H1 (cell line): ENCODE data around the gene CAMK2A. TPM values are rescaled to one million over a fixed set of nuclear protein-coding genes. Genes with fewer than 3 reads are reported as not detected.

Experiments
- CTCF ChIA-PET: fragments of 300-600 bp; sonication (Branson Sonifier 250); formaldehyde crosslinking; loops from one replicate; lab custom pipeline; 2021; ENCODE audit not compliant: partially characterized antibody; lab: Charles Lee
- POLR2A ChIA-PET: fragments of 300-600 bp; sonication (Branson Sonifier 250); formaldehyde crosslinking; loops from one replicate; lab custom pipeline; 2021; ENCODE audit warnings: inconsistent platforms; ENCODE audit not compliant: partially characterized antibody; lab: Charles Lee
- DNase-seq, 2 experiments: peaks; one replicate each; pipeline versions ENCODE4 v3.0.0 to v3.0.0-alpha.2; 2010 to 2022; ENCODE audit warnings: low spot score in 2 of 2, low read depth in 1 of 2, mixed read lengths in 1 of 2
- FAIRE-seq: peaks from 2 replicates; lab custom pipeline; 2011; peaks lifted over from hg19 to GRCh38; lab: Jason Lieb, UNC
- H2AFZ ChIP-seq: 2 replicates; pipeline ENCODE4 v1.8.1; 2012; ENCODE audit warnings: low read length, inconsistent platforms
- H2AK5ac ChIP-seq: 2 replicates; pipeline ENCODE4 v1.6.1; 2013; ENCODE audit warnings: low read depth, low read length
- H2BK120ac ChIP-seq: replicated peaks from 2 replicates; pipeline ENCODE3; 2013; ENCODE audit warnings: low read depth, low read length, inconsistent platforms
- H2BK12ac ChIP-seq: 2 replicates; pipeline ENCODE4 v1.6.1; 2013; ENCODE audit warnings: low read depth, low read length
- H2BK15ac ChIP-seq: 2 replicates; pipeline ENCODE4 v1.6.1; 2013; ENCODE audit warnings: low read length
- H2BK20ac ChIP-seq: 2 replicates; pipeline ENCODE4 v1.6.1; 2013; ENCODE audit warnings: low read length
- H2BK5ac ChIP-seq: 2 replicates; pipeline ENCODE4 v1.6.1; 2013; ENCODE audit warnings: low read depth, low read length
- H3K14ac ChIP-seq: 2 replicates; pipeline ENCODE4 v1.6.1; 2013; ENCODE audit warnings: inconsistent platforms; ENCODE audit not compliant: insufficient read length
- H3K18ac ChIP-seq: 2 replicates; pipeline ENCODE4 v1.6.1; 2013; ENCODE audit warnings: low read length; ENCODE audit errors: extremely low read depth
- H3K23ac ChIP-seq: 2 replicates; pipeline ENCODE4 v1.6.1; 2013; ENCODE audit warnings: inconsistent platforms; ENCODE audit not compliant: insufficient read length
- H3K23me2 ChIP-seq: 2 replicates; pipeline ENCODE4 v1.6.1; 2013; ENCODE audit warnings: low read depth, low read length
- H3K27ac ChIP-seq: 2 replicates; pipeline ENCODE4 v1.6.1; 2011; ENCODE audit warnings: low read depth, low read length, inconsistent platforms
- H3K27me3 ChIP-seq, 4 experiments: replicated peaks in 1 of 4; 1 replicate in 1 of 4; 2 replicates in 3 of 4; pipeline versions ENCODE4 v1.6.1 to v1.8.1; 2011 to 2013; ENCODE audit warnings: low read length in 3 of 4, mild to moderate bottlenecking in 3 of 4, inconsistent platforms in 2 of 4, mixed read lengths in 2 of 4, moderate library complexity in 1 of 4; ENCODE audit not compliant: control insufficient read depth in 3 of 4, insufficient read depth in 3 of 4; ENCODE audit errors: extremely low read depth in 1 of 4
- H3K36me3 ChIP-seq, 4 experiments: 2 replicates each; pipeline versions ENCODE4 v1.6.1 to v1.8.1; 2011 to 2013; ENCODE audit warnings: mild to moderate bottlenecking in 4 of 4, low read length in 3 of 4, moderate library complexity in 2 of 4, control low read depth in 1 of 4, inconsistent platforms in 1 of 4; ENCODE audit not compliant: insufficient read depth in 4 of 4, control insufficient read depth in 2 of 4
- H3K4ac ChIP-seq: replicated peaks from 2 replicates; pipeline ENCODE3; 2013; ENCODE audit warnings: low read length, low read depth, mixed read lengths, inconsistent platforms; ENCODE audit not compliant: insufficient read length
- H3K4me1 ChIP-seq, 4 experiments: replicated peaks in 1 of 4; 1 replicate in 1 of 4; 2 replicates in 3 of 4; pipeline versions ENCODE4 v1.6.1 to v1.8.1; 2011 to 2013; ENCODE audit warnings: low read length in 3 of 4, inconsistent platforms in 2 of 4, mixed read lengths in 1 of 4; ENCODE audit not compliant: insufficient read depth in 4 of 4, control insufficient read depth in 3 of 4
- H3K4me2 ChIP-seq, 2 experiments: 2 replicates each; pipeline versions ENCODE4 v1.6.1 to v1.8.1; 2011 to 2013; ENCODE audit warnings: low read depth in 2 of 2, low read length in 2 of 2, control low read depth in 1 of 2, inconsistent platforms in 1 of 2, mild to moderate bottlenecking in 1 of 2; ENCODE audit not compliant: insufficient read depth in 1 of 2
- H3K4me3 ChIP-seq, 4 experiments: fragments of 200-600, 300-600 bp in 1 of 4; sonication (generic), shearing (Covaris generic), sonication (Bioruptor Twin) in 1 of 4; 2 replicates each; pipeline versions ENCODE4 v1.5.1 to v1.8.1; 2011 to 2016; ENCODE audit warnings: low read length in 4 of 4, low read depth in 3 of 4, control low read depth in 2 of 4, inconsistent platforms in 2 of 4, mild to moderate bottlenecking in 2 of 4, mixed read lengths in 1 of 4, moderate library complexity in 1 of 4; ENCODE audit not compliant: insufficient read depth in 2 of 4; ENCODE audit errors: extremely low read depth in 1 of 4
- H3K56ac ChIP-seq: replicated peaks from 2 replicates; pipeline ENCODE3; 2013; ENCODE audit warnings: low read depth, mild to moderate bottlenecking, mixed read lengths, low read length, inconsistent platforms; ENCODE audit not compliant: insufficient read length
- H3K79me1 ChIP-seq: 2 replicates; pipeline ENCODE4 v1.6.1; 2013; ENCODE audit warnings: low read depth, low read length, control low read depth
- H3K79me2 ChIP-seq, 2 experiments: 2 replicates each; pipeline versions ENCODE4 v1.6.1 to v1.8.1; 2012 to 2013; ENCODE audit warnings: low read length in 2 of 2, mild to moderate bottlenecking in 2 of 2, inconsistent platforms in 1 of 2; ENCODE audit not compliant: insufficient read depth in 2 of 2, control insufficient read depth in 1 of 2
- H3K9ac ChIP-seq, 4 experiments: replicated peaks in 1 of 4; 1 replicate in 1 of 4; 2 replicates in 3 of 4; pipeline versions ENCODE4 v1.6.1 to v1.8.1; 2011 to 2013; ENCODE audit warnings: low read depth in 3 of 4, low read length in 3 of 4, control low read depth in 2 of 4, mild to moderate bottlenecking in 2 of 4, moderate library complexity in 2 of 4, inconsistent platforms in 1 of 4; ENCODE audit errors: extremely low read depth in 1 of 4
- H3K9me3 ChIP-seq, 2 experiments: 2 replicates each; pipeline versions ENCODE4 v1.6.1 to v1.8.1; 2012 to 2013; ENCODE audit warnings: mild to moderate bottlenecking in 2 of 2, moderate library complexity in 2 of 2, control low read depth in 1 of 2, inconsistent platforms in 1 of 2, low read depth in 1 of 2, low read length in 1 of 2, mixed read lengths in 1 of 2; ENCODE audit not compliant: insufficient read depth in 2 of 2
- H4K20me1 ChIP-seq, 2 experiments: replicated peaks in 1 of 2; 2 replicates each; pipeline versions ENCODE3 to v1.8.1; 2011 to 2013; ENCODE audit warnings: inconsistent platforms in 2 of 2, low read length in 2 of 2, mild to moderate bottlenecking in 1 of 2; ENCODE audit not compliant: insufficient read depth in 2 of 2, control insufficient read depth in 1 of 2
- H4K5ac ChIP-seq: 2 replicates; pipeline ENCODE4 v1.6.1; 2013; ENCODE audit warnings: low read length, low read depth, mixed read lengths, inconsistent platforms; ENCODE audit not compliant: insufficient read length
- H4K8ac ChIP-seq: 2 replicates; pipeline ENCODE4 v1.8.0; 2013; ENCODE audit warnings: mild to moderate bottlenecking, moderate library complexity, low read length, inconsistent platforms; ENCODE audit not compliant: insufficient read depth; ENCODE audit errors: extremely low read depth
- H4K91ac ChIP-seq: replicated peaks from 2 replicates; pipeline ENCODE3; 2013; ENCODE audit warnings: low read length, mixed read lengths, inconsistent platforms; ENCODE audit not compliant: insufficient read length
- GABPA ChIP-seq: IDR thresholded peaks from 2 replicates; pipeline ENCODE4 v1.6.1; 2011; ENCODE audit warnings: mild to moderate bottlenecking, low read length, moderate library complexity, borderline replicate concordance; ENCODE audit not compliant: insufficient read depth
- GTF2F1 ChIP-seq: IDR thresholded peaks from 2 replicates; pipeline ENCODE4 v1.6.1; 2012; ENCODE audit warnings: low read depth, low read length, improper control_type of control experiment, borderline replicate concordance
- KDM1A ChIP-seq: fragments of 200-600, 300-600 bp; sonication (generic); IDR thresholded peaks from 2 replicates; pipeline ENCODE4 v1.7.1; 2016; ENCODE audit warnings: mild to moderate bottlenecking, low read length, borderline replicate concordance
- PHF8 ChIP-seq: fragments of 200-600 bp; sonication (generic); conservative IDR thresholded peaks from 2 replicates; pipeline ENCODE4 v1.7.1; 2012; ENCODE audit warnings: low read depth, mild to moderate bottlenecking, inconsistent platforms, low read length, moderate library complexity
- POU5F1 ChIP-seq: IDR thresholded peaks from 2 replicates; pipeline ENCODE4 v1.6.1; 2011; ENCODE audit warnings: low read depth, mild to moderate bottlenecking, low read length, moderate library complexity
- RNF2 ChIP-seq: fragments of 200-900, 300-1000 bp; sonication (generic); IDR thresholded peaks from 2 replicates; pipeline ENCODE4 v1.7.1; 2016; ENCODE audit warnings: borderline replicate concordance, low read depth, mild to moderate bottlenecking, antibody characterized with exemption, low read length; ENCODE audit not compliant: poor library complexity, severe bottlenecking; ENCODE audit errors: missing control alignments
- SIN3A ChIP-seq, 2 experiments: IDR thresholded peaks in 1 of 2; conservative IDR thresholded peaks in 1 of 2; 2 replicates each; pipeline ENCODE4 v1.6.1; 2011 to 2012; ENCODE audit warnings: low read length in 2 of 2, improper control_type of control experiment in 1 of 2, low read depth in 1 of 2, mild to moderate bottlenecking in 1 of 2
- SUZ12 ChIP-seq: fragments of 200-600 bp; sonication (generic); IDR thresholded peaks from 2 replicates; pipeline ENCODE4 v1.6.1; 2012; ENCODE audit warnings: mild to moderate bottlenecking, inconsistent platforms, low read length, moderate library complexity, mixed read lengths
- TEAD4 ChIP-seq: IDR thresholded peaks from 2 replicates; pipeline ENCODE4 v1.6.1; 2012; ENCODE audit warnings: low read depth, low read length, inconsistent platforms, mixed read lengths
- WGBS, 2 experiments: shearing (Covaris generic) in 1 of 2; methylation state at CpG; one replicate each; pipeline versions ENCODE4 v1.1.6 to v1.1.7; 2013 to 2015; ENCODE audit warnings: low lambda C conversion rate in 2 of 2, mixed read lengths in 2 of 2, inconsistent platforms in 1 of 2, low coverage in 1 of 2, missing lambda C conversion rate in 1 of 2; ENCODE audit not compliant: insufficient replicate concordance in 2 of 2, insufficient coverage in 1 of 2, insufficient read length in 1 of 2; ENCODE audit errors: extremely low coverage in 1 of 2, missing lambda C conversion rate in 1 of 2; 5-methylcytosine and 5-hydroxymethylcytosine counted together
- polyA plus RNA-seq, 7 experiments: library from polyadenylated mRNA; depleted of rRNA in 3 of 7; stranded (reverse) in 5 of 7; unstranded in 2 of 7; fragments of >200 nt in 5 of 7; fragments of 200-250 nt in 2 of 7; gene quantifications; 1 replicate in 5 of 7; 2 replicates in 1 of 7; 4 replicates in 1 of 7; pipeline versions ENCODE4 v1.2.1 to v1.2.3, GENCODE V29; 2011 to 2013; ENCODE audit warnings: missing spikeins in 2 of 7, mixed read lengths in 2 of 7
- total RNA-seq: library from RNA; stranded (reverse); fragmentation: NEBNext Ultra II Directional; extraction: Animal tissue kit (Norgen Biotek cat#: 25700); gene quantifications from 2 replicates; pipeline ENCODE4 v1.2.1, GENCODE V29; 2021

The CAMK2A gene
- total and polyA plus RNA-seq, 2 of the 8 experiments (the other 6 are each of a cell fraction or from before 2014, with no cell fraction given) = 0.20 to 0.28 TPM

- H3K27ac ChIP-seq = no peak overlapping the region
- 20% methylated on average over 10 of the region's 15 CpGs; no CpG with 5 or more reads in 1 of the 2 experiments for WGBS, 2 experiments
- DNase-seq (peak; percentile 68 to 79), FAIRE-seq (no peak)
- peak overlapping the region; percentile 92 for H4K91ac ChIP-seq
- H3K9ac ChIP-seq = peak overlapping the region in 1 of 4 experiments; percentile 39; a peak in 2 of 7 replicates
- no peaks in the 10 kb centered on the region for H3K36me3 ChIP-seq
- H2BK12ac ChIP-seq = peak overlapping the region; percentile 94; the same call in 1 of the 2 replicates
- H3K23ac ChIP-seq = no peak overlapping the region
- peak overlapping the region; percentile 11 for H4K5ac ChIP-seq
- no peaks in the 10 kb centered on the region for H3K9me3 ChIP-seq
- H2BK120ac ChIP-seq = peak overlapping the region; percentile 81
- H2AK5ac ChIP-seq = peak overlapping the region; percentile 69; the same call in 1 of the 2 replicates
- H3K27me3 ChIP-seq = peaks cover 0 to 3% (median 0%) of the 10 kb centered on the region in 4 experiments; a peak in 1 of 7 replicates
- peak overlapping the region; percentile 8 to 58 for H3K4me2 ChIP-seq
- no peaks in the 10 kb centered on the region for H4K20me1 ChIP-seq
- H2BK15ac ChIP-seq = peak overlapping the region; percentile 19; the same call in 1 of the 2 replicates
- peak overlapping the region; percentile 75 for H3K18ac ChIP-seq
- ChIA-PET CTCF (interaction anchor here (0.6 to 22.9 kb wide), 12 partner anchors 14 to 155 kb away, joined by 3 to 406 read pairs (median 3); partner anchors contain the start of genes CDX1, PDGFRB and SLC6A7), POLR2A (interaction anchor here (1.2 to 2.0 kb wide), 4 partner anchors 12 to 32 kb away, joined by 3 to 5 read pairs (median 3); no protein-coding TSS in a partner anchor)
- H3K14ac ChIP-seq = no peak overlapping the region
- no peak overlapping the region for H3K56ac ChIP-seq
- peak overlapping the region; percentile 66; the same call in 1 of the 2 replicates for H2BK5ac ChIP-seq
- peak overlapping the region; percentile 93 for H2BK20ac ChIP-seq
- peak overlapping the region in 3 of 4 experiments; percentile 7 to 29 (median 7); a peak in 3 of 8 replicates for H3K4me3 ChIP-seq
- H3K23me2 ChIP-seq = no peaks in the 10 kb centered on the region
- H2AFZ ChIP-seq = no peak overlapping the region
- H3K79me2 ChIP-seq = no peaks in the 10 kb centered on the region
- H4K8ac ChIP-seq = peak overlapping the region; percentile 69
- H3K4me1 ChIP-seq = peaks cover 6 to 42% (median 29%) of the 10 kb centered on the region in 4 experiments
- no peaks in the 10 kb centered on the region for H3K79me1 ChIP-seq
- H3K4ac ChIP-seq = peak overlapping the region; percentile 84
- TF ChIP-seq KDM1A (no peak), RNF2 (no peak), PHF8 (no peak), GABPA (no peak), SIN3A (conservative IDR thresholded peaks at IDR 0.05 in 1 of 2, IDR thresholded peaks at IDR 0.05 in 1 of 2; ENCODE audit: low read depth in 1 of 2, low read length in 2 of 2) (no peak), GTF2F1 (no peak), SUZ12 (no peak), TEAD4 (0 out of 2 replicates have a peak, but pooled peaks have one; percentile 12), POU5F1 (no peak)
Observed at GRCh38 chr5:150211156-150212030, 78.2 kb downstream of the CAMK2A start.
